DMS 273 (cell line): ENCODE data around the gene SDK2.

Experiments
- DNase-seq: peaks from one replicate; lab custom pipeline; 2025; ENCODE audit not compliant: unreplicated experiment; lab: John Stamatoyannopoulos, UW

Gene SDK2

GRCh38 chr17:73588891-73589290, 55.4 kb downstream of the SDK2 start:
- peak; percentile 29 for DNase-seq

GRCh38 chr17:73588301-73588846, 55.9 kb downstream of the SDK2 start:
- no peak for DNase-seq

GRCh38 chr17:73586921-73587602, 57.2 kb downstream of the SDK2 start:
- no peak for DNase-seq

GRCh38 chr17:73586275-73586832, 57.9 kb downstream of the SDK2 start:
- peak; percentile 37 for DNase-seq

GRCh38 chr17:73585583-73585982, 58.7 kb downstream of the SDK2 start:
- DNase-seq, result peak; percentile 19

- DNase-seq, result no peak
These were observed 59.3 kb downstream of the SDK2 start for GRCh38 chr17:73584987-73585386.

- no peak for DNase-seq
These were observed 60.2 kb downstream of the SDK2 start for GRCh38 chr17:73584049-73584448.

GRCh38 chr17:73582821-73583220, 61.4 kb downstream of the SDK2 start:
- DNase-seq, result no peak

GRCh38 chr17:73582359-73582758, 61.9 kb downstream of the SDK2 start:
- DNase-seq, result no peak

- DNase-seq, result no peak
These were observed 62.9 kb downstream of the SDK2 start for GRCh38 chr17:73581379-73581778.

- DNase-seq, result no peak
These were observed 64.1 kb downstream of the SDK2 start for GRCh38 chr17:73580073-73580710.

GRCh38 chr17:73576556-73577098, 67.6 kb downstream of the SDK2 start:
- no peak for DNase-seq

GRCh38 chr17:73575470-73576221, 68.6 kb downstream of the SDK2 start:
- DNase-seq, result no peak

- no peak for DNase-seq
These were observed 72.6 kb downstream of the SDK2 start for GRCh38 chr17:73571511-73572130.

- no peak for DNase-seq
These were observed 74.4 kb downstream of the SDK2 start for GRCh38 chr17:73569762-73570319.

GRCh38 chr17:73568934-73569333, 75.3 kb downstream of the SDK2 start:
- DNase-seq, result no peak

GRCh38 chr17:73566905-73567782, 77.1 kb downstream of the SDK2 start:
- DNase-seq, result no peak

- no peak for DNase-seq
These were observed 79.4 kb downstream of the SDK2 start for GRCh38 chr17:73564843-73565242.

- DNase-seq, result no peak
These were observed 81.3 kb downstream of the SDK2 start for GRCh38 chr17:73562896-73563295.
